HCT116 (cell line): ENCODE data around the gene TNFRSF17. TPM values are rescaled to one million over a fixed set of nuclear protein-coding genes. Genes with fewer than 3 reads are reported as not detected.
"Not testable (repeated sequence)": the region's sequence is repeated elsewhere in the genome, so short reads cannot be mapped to it uniquely, and the experiment has no call there.

Experiments used
- ATAC-seq: fragments of 200-7000 bp; cut with Tn5 transposase; 2 replicates; pipeline ENCODE4 v1.9.1; 2020; ENCODE audit warnings: mild to moderate bottlenecking, moderate library complexity
- BruUV-seq: library from RNA; stranded (reverse); fragments of 400-500 nt; replicated peaks from 2 replicates; lab custom pipeline; 2021; lab: Mats Ljungman, UMichigan
- CTCF ChIA-PET: fragments of 300-600 bp; sonication (Branson Sonifier 250); formaldehyde crosslinking; loops from one replicate; lab custom pipeline; 2021; ENCODE audit warnings: antibody characterized with exemption; lab: Charles Lee
- POLR2A ChIA-PET: fragments of 300-600, 350-600 bp; sonication (Branson Sonifier 250); formaldehyde crosslinking; loops from one replicate; lab custom pipeline; 2021; ENCODE audit warnings: antibody characterized with exemption; lab: Charles Lee
- RAD21 ChIA-PET, 2 experiments: fragments of 300-600 bp; sonication (Branson Sonifier 250); formaldehyde crosslinking; loops; one replicate each; lab custom pipeline; 2023; ENCODE audit warnings: low total read pairs in 2 of 2; ENCODE audit not compliant: uncharacterized antibody in 2 of 2, unreplicated experiment in 2 of 2, low non-redundant PET in 1 of 2; lab: Charles Lee
- DNase-seq: peaks from one replicate; pipeline ENCODE4 v3.0.0-alpha.2; 2010; ENCODE audit warnings: low read depth, low spot score
- H2AFZ ChIP-seq: fragments of 200-600 bp; shearing (Covaris generic), sonication (generic); 2 replicates; pipeline ENCODE4 v1.6.1; 2017; ENCODE audit warnings: low read depth, mixed run types, mixed read lengths, antibody characterized with exemption, low read length; ENCODE audit not compliant: poor library complexity, severe bottlenecking
- H3K27ac ChIP-seq: 2 replicates; pipeline ENCODE4 v1.5.1; 2012; ENCODE audit warnings: low read depth, low read length
- H3K27me3 ChIP-seq: fragments of 200-600 bp; sonication (generic); 2 replicates; pipeline ENCODE4 v1.6.1; 2016; ENCODE audit warnings: mixed run types, low read length, mixed read lengths; ENCODE audit not compliant: insufficient read depth
- H3K36me3 ChIP-seq, 2 experiments: fragments of 200-500 bp in 1 of 2; fragments of 200-600 bp in 1 of 2; sonication (Bioruptor generic) in 1 of 2; sonication (generic) in 1 of 2; 2 replicates each; pipeline versions ENCODE4 v1.5.1 to v1.6.1; 2014 to 2016; ENCODE audit warnings: low read length in 2 of 2, inconsistent platforms in 1 of 2, mixed read lengths in 1 of 2, mixed run types in 1 of 2; ENCODE audit not compliant: insufficient read depth in 2 of 2, control insufficient read depth in 1 of 2
- H3K4me1 ChIP-seq, 2 experiments: fragments of 200-600 bp in 1 of 2; sonication (generic) in 1 of 2; 2 replicates each; pipeline versions ENCODE4 v1.5.1 to v1.6.1; 2012 to 2017; ENCODE audit warnings: low read length in 2 of 2, inconsistent platforms in 1 of 2, mild to moderate bottlenecking in 1 of 2, mixed read lengths in 1 of 2, mixed run types in 1 of 2, moderate library complexity in 1 of 2; ENCODE audit not compliant: insufficient read depth in 2 of 2, control insufficient read depth in 1 of 2
- H3K4me2 ChIP-seq: fragments of 200-600 bp; sonication (generic); 2 replicates; pipeline ENCODE4 v1.6.1; 2017; ENCODE audit warnings: mixed run types, low read length, mixed read lengths
- H3K4me3 ChIP-seq, 2 experiments: fragments of 200-600 bp in 1 of 2; sonication (generic) in 1 of 2; replicated peaks in 1 of 2; 2 replicates each; pipeline ENCODE4 v1.5.1; 2011 to 2016; ENCODE audit warnings: low read length in 2 of 2, control low read depth in 1 of 2, low read depth in 1 of 2, mild to moderate bottlenecking in 1 of 2, mixed read lengths in 1 of 2, mixed run types in 1 of 2
- H3K79me2 ChIP-seq: fragments of 200-600 bp; sonication (generic); 2 replicates; pipeline ENCODE4 v1.6.1; 2017; ENCODE audit warnings: mild to moderate bottlenecking, mixed run types, low read length, moderate library complexity, mixed read lengths; ENCODE audit not compliant: insufficient read depth
- H3K9ac ChIP-seq: fragments of 200-600 bp; sonication (generic); 2 replicates; pipeline ENCODE4 v1.6.1; 2016; ENCODE audit warnings: low read length, mixed read lengths
- H3K9me2 ChIP-seq: fragments of 200-600 bp; sonication (generic), shearing (Covaris generic); 2 replicates; pipeline ENCODE4 v1.6.1; 2017; ENCODE audit warnings: mixed run types, mild to moderate bottlenecking, moderate library complexity; ENCODE audit not compliant: insufficient read depth
- H3K9me3 ChIP-seq, 2 experiments: fragments of 200-500 bp in 1 of 2; fragments of 200-600 bp in 1 of 2; sonication (Bioruptor generic) in 1 of 2; sonication (generic) in 1 of 2; 2 replicates each; pipeline ENCODE4 v1.6.1; 2014 to 2017; ENCODE audit warnings: low read length in 2 of 2, mixed read lengths in 2 of 2, inconsistent platforms in 1 of 2, low read depth in 1 of 2, mild to moderate bottlenecking in 1 of 2, mixed run types in 1 of 2, moderate library complexity in 1 of 2; ENCODE audit not compliant: control insufficient read depth in 1 of 2, insufficient read depth in 1 of 2
- H4K20me1 ChIP-seq: fragments of 200-600 bp; sonication (generic), shearing (Covaris generic); 2 replicates; pipeline ENCODE4 v1.6.1; 2017; ENCODE audit warnings: mixed run types, mild to moderate bottlenecking, moderate library complexity; ENCODE audit not compliant: insufficient read depth
- ATF3 ChIP-seq: IDR thresholded peaks from 2 replicates; pipeline ENCODE4 v1.6.1; 2012
- CBX3 ChIP-seq: IDR thresholded peaks from 2 replicates; pipeline ENCODE4 v1.6.1; 2012; ENCODE audit warnings: low read depth
- CEBPB ChIP-seq: IDR thresholded peaks from 2 replicates; pipeline ENCODE4 v1.6.1; 2012; ENCODE audit warnings: low read depth
- CTCF ChIP-seq, 3 experiments: fragments of 200-600 bp in 1 of 3; sonication (generic) in 1 of 3; IDR thresholded peaks in 2 of 3; conservative IDR thresholded peaks in 1 of 3; 2 replicates each; pipeline ENCODE4 v1.5.1; 2012 to 2017; ENCODE audit warnings: low read depth in 2 of 3, low read length in 2 of 3, antibody characterized with exemption in 1 of 3, borderline replicate concordance in 1 of 3, control low read depth in 1 of 3, mild to moderate bottlenecking in 1 of 3, mixed read lengths in 1 of 3, mixed run types in 1 of 3, moderate library complexity in 1 of 3; ENCODE audit not compliant: insufficient read depth in 1 of 3
- EGR1 ChIP-seq: IDR thresholded peaks from 2 replicates; pipeline ENCODE4 v1.6.1; 2012; ENCODE audit warnings: low read depth
- EZH2 ChIP-seq: fragments of 200-600 bp; sonication (generic); IDR thresholded peaks from 2 replicates; pipeline ENCODE4 v1.6.1; 2017; ENCODE audit warnings: antibody characterized with exemption, mixed run types
- EZH2phosphoT487 ChIP-seq: fragments of 200-600 bp; IDR thresholded peaks from 2 replicates; pipeline ENCODE4 v1.6.1; 2018; ENCODE audit warnings: antibody characterized with exemption, borderline replicate concordance
- FOSL1 ChIP-seq: IDR thresholded peaks from 2 replicates; pipeline ENCODE4 v1.6.1; 2012; ENCODE audit warnings: low read depth
- JUND ChIP-seq: IDR thresholded peaks from 2 replicates; pipeline ENCODE4 v1.6.1; 2012
- MAX ChIP-seq: IDR thresholded peaks from 2 replicates; pipeline ENCODE4 v1.6.1; 2012
- POLR2A ChIP-seq: IDR thresholded peaks from 2 replicates; pipeline ENCODE4 v1.7.0; 2011; ENCODE audit warnings: borderline replicate concordance; ENCODE audit not compliant: insufficient read depth, insufficient read length; ENCODE audit errors: extremely low read depth
- POLR2AphosphoS5 ChIP-seq: IDR thresholded peaks from 2 replicates; pipeline ENCODE4 v1.6.1; 2011; ENCODE audit warnings: mild to moderate bottlenecking, low read depth, low read length, moderate library complexity
- RAD21 ChIP-seq: IDR thresholded peaks from 2 replicates; pipeline ENCODE4 v1.6.1; 2012; ENCODE audit warnings: low read depth, mild to moderate bottlenecking
- REST ChIP-seq: IDR thresholded peaks from 2 replicates; pipeline ENCODE4 v1.6.1; 2012; ENCODE audit warnings: low read depth
- SP1 ChIP-seq: IDR thresholded peaks from 2 replicates; pipeline ENCODE4 v1.6.1; 2012; ENCODE audit warnings: low read depth
- SRF ChIP-seq: IDR thresholded peaks from 2 replicates; pipeline ENCODE4 v1.6.1; 2012; ENCODE audit warnings: low read depth
- TCF7L2 ChIP-seq: IDR thresholded peaks from 2 replicates; pipeline ENCODE4 v1.7.0; 2011; ENCODE audit warnings: borderline replicate concordance, inconsistent platforms; ENCODE audit not compliant: insufficient read depth, insufficient read length; ENCODE audit errors: extremely low read depth
- YY1 ChIP-seq: IDR thresholded peaks from 2 replicates; pipeline ENCODE4 v1.6.1; 2011; ENCODE audit warnings: low read length, low read depth, moderate library complexity, mild to moderate bottlenecking; ENCODE audit not compliant: insufficient replicate concordance; ENCODE audit errors: extremely low read depth
- ZFX ChIP-seq: fragments of 450-650 bp; IDR thresholded peaks from 2 replicates; pipeline ENCODE4 v1.6.1; 2017
- ZNF274 ChIP-seq: fragments of 200-500 bp; sonication (Bioruptor generic); IDR thresholded peaks from 2 replicates; pipeline ENCODE4 v1.6.1; 2014; ENCODE audit warnings: mild to moderate bottlenecking, low read depth, low read length, inconsistent platforms
- intact Hi-C: fragments of 100-400 bp; cut with micrococcal nuclease; formaldehyde crosslinking; loops from 2 replicates; pipeline ENCODE4 v1.10.0; 2022
- total RNA-seq: library from RNA; stranded (reverse); gene quantifications from one replicate; pipeline ENCODE4 v1.2.1, GENCODE V29; 2021; ENCODE audit not compliant: unreplicated experiment

The TNFRSF17 gene
- total RNA-seq, 1 experiment from 2014 or later = not detected

GRCh38 chr16:11950388-11950787, 14.6 kb upstream of the TNFRSF17 start:
- Histone ChIP-seq H3K4me3 (no peak overlapping the region), H3K9me3 (no peaks in the 10 kb centered on the region), H3K36me3 (no peaks in the 10 kb centered on the region), H3K27ac (no peak overlapping the region), H3K9me2 (no peaks in the 10 kb centered on the region), H2AFZ (no peak overlapping the region), H4K20me1 (no peaks in the 10 kb centered on the region), H3K9ac (no peak overlapping the region), H3K4me1 (no peaks in the 10 kb centered on the region), H3K4me2 (no peak overlapping the region), H3K27me3 (no peaks in the 10 kb centered on the region), H3K79me2 (no peaks in the 10 kb centered on the region)
- DNase-seq (no peak), ATAC-seq (no peak)
- ChIA-PET CTCF (no interaction called here), POLR2A (no interaction called here), RAD21 (no interaction called here)
- no TSS peak for BruUV-seq
- intact Hi-C loops = no loop called here
- TF ChIP-seq RAD21 (no peak), ZFX (no peak), EZH2 (no peak), YY1 (no peak), CTCF (IDR thresholded peaks at IDR 0.05 in 2 of 3, conservative IDR thresholded peaks at IDR 0.05 in 1 of 3; ENCODE audit: borderline replicate concordance in 1 of 3, insufficient read depth in 1 of 3, low read depth in 2 of 3, low read length in 2 of 3) (no peak), REST (no peak), FOSL1 (no peak), CBX3 (no peak), EZH2phosphoT487 (no peak), POLR2A (no peak), ZNF274 (no peak), POLR2AphosphoS5 (no peak), EGR1 (no peak), JUND (no peak), TCF7L2 (no peak), MAX (no peak), SP1 (no peak), SRF (no peak), ATF3 (no peak), CEBPB (no peak)

GRCh38 chr16:11953576-11953975, 11.4 kb upstream of the TNFRSF17 start:
- POLR2A ChIA-PET, H4K20me1 ChIP-seq, H3K9ac ChIP-seq, H3K4me3 ChIP-seq, ATAC-seq, DNase-seq, H3K9me3 ChIP-seq, RAD21 ChIA-PET, H3K27me3 ChIP-seq, H3K79me2 ChIP-seq, H3K36me3 ChIP-seq, intact Hi-C loops, H3K9me2 ChIP-seq, BruUV-seq, H3K4me2 ChIP-seq, H3K4me1 ChIP-seq, CTCF ChIA-PET, H3K27ac ChIP-seq, H2AFZ ChIP-seq: not testable (repeated sequence)
